Fibroblast of peridontal ligament (primary cell): ENCODE results near the gene KRT33B.
A peak's percentile ranks its signal among the peaks of the same experiment; 100 is the strongest.
"Not testable (repeated sequence)": the region's sequence is repeated elsewhere in the genome, so short reads cannot be mapped to it uniquely, and the experiment has no call there.

Source experiments
- DNase-seq: peaks from one replicate; pipeline ENCODE4 v3.0.0-alpha.2; 2010; ENCODE audit errors: extremely low read depth

KRT33B gene

GRCh38 chr17:41393826-41394225, 24.2 kb upstream of the KRT33B start:
- DNase-seq, result no peak

GRCh38 chr17:41393294-41393693, 23.7 kb upstream of the KRT33B start:
- no peak for DNase-seq

GRCh38 chr17:41392278-41392677, 22.7 kb upstream of the KRT33B start:
- DNase-seq, result peak; percentile 56

GRCh38 chr17:41391535-41391934, 21.9 kb upstream of the KRT33B start:
- DNase-seq, result no peak

GRCh38 chr17:41390411-41390938, 20.9 kb upstream of the KRT33B start:
- DNase-seq, result no peak

- no peak for DNase-seq
Measured at GRCh38 chr17:41387670-41388069, 18.1 kb upstream of the KRT33B start.

- no peak for DNase-seq
Measured at GRCh38 chr17:41386227-41386626, 16.6 kb upstream of the KRT33B start.

GRCh38 chr17:41383690-41384089, 14.1 kb upstream of the KRT33B start:
- no peak for DNase-seq

- DNase-seq, result peak; percentile 74
Measured at GRCh38 chr17:41382394-41382793, 12.8 kb upstream of the KRT33B start.

GRCh38 chr17:41381943-41382342, 12.3 kb upstream of the KRT33B start, which contains the start of gene KRT34:
Gene KRT34 (minus strand): TSS chr17:41382306. CDS start chr17:41382246, 60 bp downstream.
- not testable (repeated sequence) for DNase-seq

GRCh38 chr17:41380091-41380490, 10.5 kb upstream of the KRT33B start:
- DNase-seq, result peak; percentile 76

GRCh38 chr17:41377546-41377945, 7.9 kb upstream of the KRT33B start:
- no peak for DNase-seq

GRCh38 chr17:41369023-41369422, 590 bp downstream of the KRT33B start:
- no peak for DNase-seq

GRCh38 chr17:41367426-41368075, 2.1 kb downstream of the KRT33B start:
- DNase-seq, result peak; percentile 84

GRCh38 chr17:41366070-41366469, 3.5 kb downstream of the KRT33B start:
- DNase-seq, result no peak

GRCh38 chr17:41363881-41364280, 5.7 kb downstream of the KRT33B start:
- no peak for DNase-seq

- DNase-seq, result no peak
Measured at GRCh38 chr17:41360296-41360995, 9.2 kb downstream of the KRT33B start.

GRCh38 chr17:41354536-41354935, 15.1 kb downstream of the KRT33B start:
- DNase-seq, result no peak

GRCh38 chr17:41352597-41353366, 16.8 kb downstream of the KRT33B start:
- no peak for DNase-seq

GRCh38 chr17:41351177-41351576, 18.4 kb downstream of the KRT33B start:
- DNase-seq, result no peak

- not testable (repeated sequence) for DNase-seq
Measured at GRCh38 chr17:41350381-41350878, 19.2 kb downstream of the KRT33B start, which contains the start of gene KRT33A. Gene KRT33A (minus strand): TSS chr17:41350828. CDS start chr17:41350767, 61 bp downstream.
